ENCODE measurements around the gene SEC14L3.

The SEC14L3 gene

DNA sequence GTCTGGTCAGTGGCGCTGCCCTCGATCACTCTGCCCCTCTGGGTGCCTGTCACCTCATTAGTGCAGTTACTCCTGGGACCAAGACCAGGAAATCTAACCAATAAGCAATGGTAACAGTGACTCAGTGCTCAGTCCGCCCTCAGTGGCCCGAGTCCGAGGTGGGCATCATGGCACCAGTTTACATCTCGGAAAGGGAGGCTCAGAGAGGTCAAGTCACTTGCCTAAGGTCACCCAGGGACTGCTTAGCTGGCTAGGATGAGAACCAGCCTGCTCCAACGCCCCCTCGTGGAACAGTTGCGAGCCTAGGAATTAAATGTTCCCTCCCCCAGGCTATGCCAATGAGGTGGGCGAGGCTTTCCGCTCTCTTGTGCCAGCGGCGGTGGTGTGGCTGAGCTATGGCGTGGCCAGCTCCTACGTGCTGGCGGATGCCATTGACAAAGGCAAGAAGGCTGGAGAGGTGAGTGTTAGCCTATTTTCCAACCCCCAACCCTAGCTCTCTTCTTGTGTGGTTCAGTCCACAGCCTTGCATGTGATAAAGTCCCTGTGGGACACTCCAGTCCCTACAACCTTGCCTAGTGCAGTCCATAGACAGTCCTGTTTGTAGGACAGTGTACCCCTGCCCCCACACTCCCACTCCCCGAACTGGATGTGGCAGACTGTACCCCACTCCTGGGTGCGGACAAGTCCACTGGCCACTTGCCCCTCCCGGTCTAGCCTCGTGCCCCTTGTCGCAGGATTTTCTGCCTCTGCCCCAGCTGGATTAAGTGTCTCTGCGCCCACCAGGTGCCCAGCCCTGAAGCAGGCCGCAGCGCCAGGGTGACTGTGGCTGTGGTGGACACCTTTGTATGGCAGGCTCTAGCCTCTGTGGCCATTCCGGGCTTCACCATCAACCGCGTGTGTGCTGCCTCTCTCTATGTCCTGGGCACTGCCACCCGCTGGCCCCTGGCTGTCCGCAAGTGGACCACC lies 45.1 kb downstream of the SEC14L3 start:
- FAIRE-seq (no peak), DNase-seq (ENCODE audit: insufficient read length, low spot score) (no peak)
- no peak for TF ChIP-seq POLR2A (IDR thresholded peaks at IDR 0.05; ENCODE audit: low read depth, low read length)

GRCh38 chr22:30425616-30426387 lies 46.0 kb downstream of the SEC14L3 start, which contains the start of gene MTFP1:
Gene MTFP1 (plus strand): TSS chr22:30425768. CDS start chr22:30425880, 112 bp downstream.
- DNase-seq (ENCODE audit: insufficient read length, low spot score) (no peak), FAIRE-seq (no peak)
- peak; percentile 29; the same call in 1 of the 2 replicates for TF ChIP-seq POLR2A (IDR thresholded peaks at IDR 0.05; ENCODE audit: low read depth, low read length)

GRCh38 chr22:30425327-30425615 lies 46.5 kb downstream of the SEC14L3 start:
- no peak for TF ChIP-seq POLR2A (IDR thresholded peaks at IDR 0.05; ENCODE audit: low read depth, low read length)
- no peak for FAIRE-seq
- DNase-seq (ENCODE audit: insufficient read length, low spot score), result no peak

GRCh38 chr22:30424534-30425326 lies 47.1 kb downstream of the SEC14L3 start:
- DNase-seq (ENCODE audit: insufficient read length, low spot score), result no peak
- TF ChIP-seq POLR2A (IDR thresholded peaks at IDR 0.05; ENCODE audit: low read depth, low read length), result no peak
- no peak for FAIRE-seq

DNA sequence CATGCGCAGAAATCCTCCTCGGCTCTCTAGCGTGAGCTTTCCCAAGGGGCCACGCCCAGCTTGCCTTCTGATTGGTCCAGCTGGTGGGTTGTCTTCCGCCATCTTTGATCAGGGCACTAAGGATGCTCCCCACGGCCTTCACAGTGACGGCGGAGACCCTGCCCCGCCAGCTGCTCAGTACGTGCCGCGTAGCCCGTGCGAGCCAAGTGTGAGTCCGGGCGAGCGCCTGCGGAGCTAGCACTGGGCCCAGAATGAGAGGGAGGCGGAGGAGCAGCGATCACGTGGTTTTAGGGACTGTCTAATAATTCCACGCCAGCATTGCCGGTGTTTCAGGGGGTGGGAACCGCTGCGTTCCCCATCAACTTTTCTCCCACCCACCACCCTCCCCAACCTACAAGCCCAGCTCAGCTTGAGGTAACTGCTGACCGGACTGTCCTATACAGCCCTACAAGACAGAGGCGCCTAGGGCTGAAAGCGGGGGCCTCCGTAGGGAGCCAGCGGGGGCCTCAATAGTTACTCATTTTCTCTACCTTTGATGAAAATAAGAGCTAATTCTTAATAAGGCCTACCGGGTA lies 47.8 kb downstream of the SEC14L3 start:
- TF ChIP-seq POLR2A (IDR thresholded peaks at IDR 0.05; ENCODE audit: low read depth, low read length), result peak; percentile 27; the same call in 1 of the 2 replicates
- FAIRE-seq (no peak), DNase-seq (ENCODE audit: insufficient read length, low spot score) (peak; percentile 72)

GRCh38 chr22:30423301-30423958 lies 48.4 kb downstream of the SEC14L3 start:
- TF ChIP-seq POLR2A (IDR thresholded peaks at IDR 0.05; ENCODE audit: low read depth, low read length), result peak; percentile 14; the same call in 1 of the 2 replicates
- FAIRE-seq (no peak), DNase-seq (ENCODE audit: insufficient read length, low spot score) (no peak)

DNA sequence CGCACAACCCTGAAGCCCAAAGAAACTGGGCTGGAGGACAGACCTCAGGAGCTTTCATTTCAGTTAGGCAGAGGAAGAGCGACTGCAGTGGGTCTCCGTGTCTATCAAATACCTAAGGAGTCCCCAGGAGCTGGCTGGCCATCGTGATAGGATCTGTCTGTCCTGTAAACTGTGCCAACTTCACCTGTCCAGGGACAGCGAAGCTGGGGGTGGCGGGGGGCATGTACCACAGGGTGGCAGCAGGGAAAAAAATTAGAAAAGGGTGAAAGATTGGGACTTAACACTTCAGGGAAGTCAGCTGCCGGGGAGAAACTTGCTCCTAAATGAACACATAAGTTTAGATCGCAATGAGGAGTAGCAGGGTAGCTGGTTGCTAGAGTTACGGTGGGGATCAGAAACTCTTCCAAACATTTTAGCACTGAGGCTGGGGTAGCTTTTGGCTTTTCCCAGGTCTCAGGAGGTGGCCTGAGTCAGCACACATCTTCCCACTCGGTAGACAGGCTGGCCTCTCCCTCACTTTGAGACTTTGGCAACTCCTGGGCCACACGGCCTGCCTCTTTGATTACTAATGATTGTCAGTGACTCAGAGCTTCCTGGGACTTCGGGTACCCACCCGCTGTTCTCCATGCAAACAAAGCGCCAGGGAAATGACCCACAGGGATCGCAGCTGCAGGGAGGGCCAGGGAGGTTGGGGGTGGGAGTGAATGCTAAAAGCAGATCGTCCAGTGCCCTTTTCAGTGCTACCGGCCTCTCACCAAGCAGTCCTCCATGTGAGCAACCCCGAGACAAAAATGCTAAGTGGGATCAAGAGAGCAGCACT lies 49.1 kb downstream of the SEC14L3 start:
- FAIRE-seq (peak; percentile 61), DNase-seq (ENCODE audit: insufficient read length, low spot score) (no peak)
- TF ChIP-seq POLR2A (IDR thresholded peaks at IDR 0.05; ENCODE audit: low read depth, low read length), result no peak

- no peak for TF ChIP-seq POLR2A (IDR thresholded peaks at IDR 0.05; ENCODE audit: low read depth, low read length)
- FAIRE-seq, result no peak
- DNase-seq (ENCODE audit: insufficient read length, low spot score), result no peak
These were observed 49.9 kb downstream of the SEC14L3 start for GRCh38 chr22:30421695-30422480.

DNA sequence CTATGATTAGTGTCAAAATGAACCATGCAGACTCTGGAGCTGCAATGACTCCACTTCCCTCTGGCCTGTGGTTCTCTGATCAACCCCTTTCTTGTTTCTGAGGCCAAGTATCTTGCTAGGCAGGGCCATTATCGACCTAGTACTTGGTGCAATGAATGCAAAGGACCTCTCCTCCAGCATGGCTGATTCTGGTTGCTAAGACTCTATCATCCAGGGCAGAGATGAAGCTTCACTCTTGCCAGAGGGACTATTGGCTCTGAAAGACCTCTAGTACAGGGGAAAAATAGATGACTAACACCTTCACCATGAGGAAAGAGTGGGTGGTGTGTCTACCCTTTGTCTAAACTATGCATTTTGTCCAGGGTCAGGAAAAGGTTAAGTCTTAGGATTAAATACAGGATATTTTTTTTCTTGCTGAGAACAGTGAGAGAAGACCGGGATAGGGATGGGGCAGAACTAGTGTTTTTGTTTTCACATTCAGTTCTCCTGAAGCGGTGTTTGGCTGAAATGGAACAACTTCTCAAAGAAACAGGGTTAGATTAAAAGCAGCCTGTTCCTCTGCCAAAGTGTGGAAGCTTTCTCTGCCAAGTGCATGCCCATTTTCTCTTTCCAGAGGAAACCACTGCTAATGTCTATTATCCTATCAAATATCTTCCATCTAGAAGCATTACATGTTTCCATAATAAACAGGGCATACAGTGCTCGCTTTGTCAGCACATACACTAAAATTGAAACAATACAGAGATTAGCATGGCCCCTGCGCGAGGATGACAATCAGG lies 51.3 kb downstream of the SEC14L3 start:
- DNase-seq (ENCODE audit: insufficient read length, low spot score) (no peak), FAIRE-seq (peak; percentile 43)
- no peak for TF ChIP-seq POLR2A (IDR thresholded peaks at IDR 0.05; ENCODE audit: low read depth, low read length)

DNA sequence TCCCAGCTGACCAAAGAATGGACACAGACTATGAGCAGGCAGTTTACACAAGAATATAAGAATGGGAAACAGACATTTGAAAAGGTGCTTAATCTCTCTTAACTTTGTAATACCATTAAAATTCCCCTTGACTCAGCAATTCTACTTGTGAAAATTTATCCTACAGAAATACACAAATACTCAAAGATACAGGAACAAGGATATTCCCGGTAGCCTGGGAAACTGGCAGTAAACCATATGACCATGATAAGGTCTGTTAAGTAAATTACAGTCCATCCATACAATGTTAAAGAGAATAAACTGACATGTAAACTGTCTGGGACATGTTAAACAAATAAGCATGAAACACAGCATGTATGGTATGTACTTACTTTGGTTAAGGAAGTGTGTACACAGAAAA lies 55.0 kb downstream of the SEC14L3 start:
- TF ChIP-seq POLR2A (IDR thresholded peaks at IDR 0.05; ENCODE audit: low read depth, low read length), result no peak
- FAIRE-seq (no peak), DNase-seq (ENCODE audit: insufficient read length, low spot score) (no peak)

GRCh38 chr22:30416403-30416802 lies 55.4 kb downstream of the SEC14L3 start:
- FAIRE-seq, result no peak
- DNase-seq (ENCODE audit: insufficient read length, low spot score), result no peak
- TF ChIP-seq POLR2A (IDR thresholded peaks at IDR 0.05; ENCODE audit: low read depth, low read length), result no peak

All from H54 (cell line).